ENCODE measurements around the gene PVRIG.

- peak in 1 of 7 experiments; percentile 9 for TF ChIP-seq CTCF (IDR thresholded peaks at IDR 0.05)
- no peak for TF ChIP-seq POLR2A (IDR thresholded peaks at IDR 0.05)
Observed at GRCh38 chr7:100247152-100247757, 27.5 kb downstream of the PVRIG start.

Measured in body of pancreas (tissue), 4 donors.